DND-41 (cell line): ENCODE results near the gene SLC25A5.

Experiments
- CTCF ChIP-seq: IDR thresholded peaks from 2 replicates; pipeline ENCODE4 v1.5.1; 2012; ENCODE audit warnings: borderline replicate concordance, low read length, moderate library complexity, mild to moderate bottlenecking; ENCODE audit not compliant: poor library complexity, severe bottlenecking; ENCODE audit errors: extremely low read depth
- EZH2 ChIP-seq: IDR thresholded peaks from 3 replicates; pipeline ENCODE4 v1.6.1; 2012; ENCODE audit warnings: borderline replicate concordance, low read depth, mild to moderate bottlenecking, moderate library complexity, low read length, inconsistent platforms; ENCODE audit not compliant: severe bottlenecking

GRCh38 chrX:119467433-119467832, 811 bp upstream of the SLC25A5 start:
- no peak for TF ChIP-seq CTCF
- no peak for TF ChIP-seq EZH2
